Left lung (tissue), 10 donors: ENCODE results near the gene DDX46. TPM values are rescaled to one million over a fixed set of nuclear protein-coding genes. Genes with fewer than 3 reads are reported as not detected.

Experiments used
- ATAC-seq: fragments of 200-7000 bp; cut with Tn5 transposase; one replicate; pipeline ENCODE4 v1.9.1; 2020; ENCODE audit warnings: moderate library complexity
- DNase-seq, 4 donors: peaks; one replicate each; pipeline ENCODE4 v3.0.0-alpha.2; 2013 to 2020
- H3K27ac ChIP-seq, 2 donors: fragments of 200-600 bp; sonication (generic) in 1 of 2; one replicate each; pipeline versions ENCODE4 v1.5.0 to v1.8.0; 2020 to 2021
- H3K27me3 ChIP-seq, 2 donors: fragments of 200-600 bp; sonication (generic) in 1 of 2; one replicate each; pipeline versions ENCODE4 v1.5.0 to v1.8.0; 2020 to 2021
- H3K36me3 ChIP-seq, 2 donors: fragments of 200-600 bp; sonication (generic) in 1 of 2; one replicate each; pipeline versions ENCODE4 v1.5.0 to v1.8.0; 2020 to 2021
- H3K4me1 ChIP-seq, 2 donors: fragments of 200-600 bp; one replicate each; pipeline ENCODE4 v1.8.0; 2021
- H3K4me3 ChIP-seq, 2 donors: fragments of 200-600 bp; sonication (generic) in 1 of 2; one replicate each; pipeline versions ENCODE4 v1.5.0 to v1.8.0; 2020 to 2021; ENCODE audit warnings: mild to moderate bottlenecking in 1 of 2
- H3K9me3 ChIP-seq, 2 donors: fragments of 200-600 bp; sonication (generic) in 1 of 2; one replicate each; pipeline versions ENCODE4 v1.5.0 to v1.8.0; 2020 to 2021
- intact Hi-C, 2 donors: fragments of 100-400 bp; cut with DNase I; formaldehyde crosslinking; loops; one replicate each; pipeline versions ENCODE4 v1.11.2 to v1.14.2; 2022
- polyA plus RNA-seq, 6 donors: library from polyadenylated mRNA; unstranded; fragments of 120-200 nt; gene quantifications; one replicate each; pipeline ENCODE4 v1.2.1, GENCODE V29; 2013; ENCODE audit not compliant: insufficient read length in 6 of 6
- total RNA-seq, 2 donors: library from RNA; stranded (reverse); fragmentation: NEBNext Ultra II Directional; extraction: Animal tissue kit (Norgen Biotek cat#: 25700); gene quantifications; one replicate each; pipeline ENCODE4 v1.2.1, GENCODE V29; 2021
- TF ChIP-seq, protein P1 (sequence below), 2 donors: fragments of 200-600 bp; sonication (generic) in 1 of 2; IDR thresholded peaks; one replicate each; pipeline versions ENCODE4 v1.5.0 to v1.8.0; 2021; ENCODE audit warnings: antibody characterized with exemption in 2 of 2
- donor health status: DM: no; HTN: yes; CAD: no.
- donor health status: DM: no; HTN: no; CAD: no.

The DDX46 gene
- total and polyA plus RNA-seq, 8 donors: 35.4 to 105 (median 85.1) TPM

DNA sequence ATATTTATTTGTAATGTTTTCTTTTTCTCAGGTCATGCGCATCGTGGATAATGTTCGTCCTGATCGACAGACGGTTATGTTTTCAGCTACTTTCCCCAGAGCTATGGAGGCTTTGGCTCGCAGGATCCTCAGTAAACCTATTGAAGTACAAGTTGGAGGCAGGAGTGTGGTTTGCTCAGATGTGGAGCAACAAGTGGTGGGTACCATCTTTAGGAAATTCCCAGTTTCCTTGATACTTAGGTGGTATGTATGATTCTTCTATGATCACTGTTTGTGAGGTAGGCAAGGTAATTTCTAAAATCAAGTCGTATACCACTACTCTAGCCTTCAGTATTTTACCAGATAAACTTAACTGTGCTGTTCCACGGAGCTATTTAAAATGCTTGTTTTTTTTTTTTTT is 36.2 kb downstream of the DDX46 start:
- peaks cover 0 to 100% of the 10 kb centered on the region in 2 donors for H3K36me3 ChIP-seq
- H3K4me1 ChIP-seq: no peaks in the 10 kb centered on the region
- TF ChIP-seq, protein P1, sequence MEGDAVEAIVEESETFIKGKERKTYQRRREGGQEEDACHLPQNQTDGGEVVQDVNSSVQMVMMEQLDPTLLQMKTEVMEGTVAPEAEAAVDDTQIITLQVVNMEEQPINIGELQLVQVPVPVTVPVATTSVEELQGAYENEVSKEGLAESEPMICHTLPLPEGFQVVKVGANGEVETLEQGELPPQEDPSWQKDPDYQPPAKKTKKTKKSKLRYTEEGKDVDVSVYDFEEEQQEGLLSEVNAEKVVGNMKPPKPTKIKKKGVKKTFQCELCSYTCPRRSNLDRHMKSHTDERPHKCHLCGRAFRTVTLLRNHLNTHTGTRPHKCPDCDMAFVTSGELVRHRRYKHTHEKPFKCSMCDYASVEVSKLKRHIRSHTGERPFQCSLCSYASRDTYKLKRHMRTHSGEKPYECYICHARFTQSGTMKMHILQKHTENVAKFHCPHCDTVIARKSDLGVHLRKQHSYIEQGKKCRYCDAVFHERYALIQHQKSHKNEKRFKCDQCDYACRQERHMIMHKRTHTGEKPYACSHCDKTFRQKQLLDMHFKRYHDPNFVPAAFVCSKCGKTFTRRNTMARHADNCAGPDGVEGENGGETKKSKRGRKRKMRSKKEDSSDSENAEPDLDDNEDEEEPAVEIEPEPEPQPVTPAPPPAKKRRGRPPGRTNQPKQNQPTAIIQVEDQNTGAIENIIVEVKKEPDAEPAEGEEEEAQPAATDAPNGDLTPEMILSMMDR (IDR thresholded peaks at IDR 0.05): no peak
- no peak overlapping the region for H3K4me3 ChIP-seq
- DNase-seq (no peak), ATAC-seq (no peak)
- H3K27me3 ChIP-seq: no peaks in the 10 kb centered on the region
- H3K27ac ChIP-seq: no peak overlapping the region
- intact Hi-C loops: no loop called here
- H3K9me3 ChIP-seq: no peaks in the 10 kb centered on the region

DNA sequence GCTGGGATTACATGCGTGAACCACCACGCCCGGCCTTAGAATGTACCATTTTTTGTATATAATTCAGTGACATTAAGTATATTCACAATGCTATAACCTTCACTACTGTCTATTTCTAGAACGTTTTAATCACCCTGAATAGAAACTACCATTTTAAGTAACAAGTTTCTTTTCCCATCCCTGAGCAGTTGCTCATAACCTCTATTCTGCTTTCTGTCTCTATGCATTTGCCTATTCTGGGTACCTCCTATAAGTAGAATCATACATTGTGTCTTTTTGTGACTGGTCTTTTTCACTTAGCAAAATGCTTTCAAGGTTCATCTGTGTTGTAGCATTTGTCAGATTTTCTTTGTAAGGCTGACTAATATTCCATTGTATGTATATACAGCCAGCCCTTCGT is 39.9 kb downstream of the DDX46 start:
- H3K27ac ChIP-seq: no peak overlapping the region
- no peaks in the 10 kb centered on the region for H3K4me1 ChIP-seq
- H3K36me3 ChIP-seq: peaks cover 0 to 97% of the 10 kb centered on the region in 2 donors
- DNase-seq (no peak), ATAC-seq (no peak)
- no peaks in the 10 kb centered on the region for H3K27me3 ChIP-seq
- TF ChIP-seq, protein P1 (IDR thresholded peaks at IDR 0.05): no peak
- H3K9me3 ChIP-seq: no peaks in the 10 kb centered on the region
- intact Hi-C loops: no loop called here
- H3K4me3 ChIP-seq: no peak overlapping the region

DNA sequence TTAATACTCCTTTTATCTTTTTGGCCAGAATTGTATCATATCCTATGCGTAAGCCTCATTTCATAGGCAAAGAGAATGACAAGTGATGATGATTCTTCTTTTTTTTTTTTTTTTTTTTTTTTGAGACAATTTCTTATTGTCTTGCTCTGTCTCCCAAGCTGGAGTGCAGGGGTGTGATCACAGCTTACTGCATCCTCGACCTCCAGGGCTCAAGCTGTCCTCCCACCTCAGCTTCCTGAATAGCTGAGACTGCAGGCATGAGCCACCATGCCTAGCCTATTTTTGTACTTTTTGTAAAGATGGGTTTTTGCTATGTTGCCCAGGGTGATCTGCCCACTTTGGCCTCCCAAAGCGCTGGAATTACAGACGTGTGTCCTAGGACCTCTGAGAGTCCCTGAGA is 45.2 kb downstream of the DDX46 start:
- Histone ChIP-seq H3K4me1 (no peaks in the 10 kb centered on the region), H3K27ac (no peak overlapping the region), H3K27me3 (no peaks in the 10 kb centered on the region), H3K36me3 (peaks cover 0 to 77% of the 10 kb centered on the region in 2 donors), H3K4me3 (no peak overlapping the region), H3K9me3 (no peaks in the 10 kb centered on the region)
- ATAC-seq: no peak
- DNase-seq: no peak
- TF ChIP-seq, protein P1 (IDR thresholded peaks at IDR 0.05): no peak
- intact Hi-C loops: no loop called here

DNA sequence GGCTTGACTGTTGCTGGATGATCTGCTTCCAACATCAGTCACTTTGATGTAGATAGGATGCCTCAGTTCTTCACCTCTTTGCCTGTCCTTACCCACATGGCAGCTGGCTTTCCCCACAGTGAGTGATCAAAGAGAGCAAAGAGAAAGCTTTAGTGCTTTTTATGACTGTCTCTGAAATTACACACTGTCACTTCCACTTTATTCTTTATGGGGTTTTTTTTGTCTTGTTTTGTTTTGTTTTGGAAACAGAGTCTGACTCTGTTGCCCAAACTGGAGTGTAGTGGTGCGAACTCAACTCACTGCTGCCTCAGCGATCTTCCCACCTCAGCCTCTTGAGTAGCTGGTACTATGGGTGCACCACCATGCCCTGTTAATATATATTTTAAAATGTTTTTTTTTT is 54.8 kb downstream of the DDX46 start:
- H3K27ac ChIP-seq: no peak overlapping the region
- no peak for ATAC-seq
- TF ChIP-seq, protein P1 (IDR thresholded peaks at IDR 0.05): no peak
- H3K36me3 ChIP-seq: peaks cover 0 to 94% of the 10 kb centered on the region in 2 donors
- peaks cover 0 to 9% of the 10 kb centered on the region in 2 donors for H3K4me1 ChIP-seq
- no peak for DNase-seq
- intact Hi-C loops: no loop called here
- H3K27me3 ChIP-seq: no peaks in the 10 kb centered on the region
- H3K4me3 ChIP-seq: no peak overlapping the region
- H3K9me3 ChIP-seq: no peaks in the 10 kb centered on the region

DNA sequence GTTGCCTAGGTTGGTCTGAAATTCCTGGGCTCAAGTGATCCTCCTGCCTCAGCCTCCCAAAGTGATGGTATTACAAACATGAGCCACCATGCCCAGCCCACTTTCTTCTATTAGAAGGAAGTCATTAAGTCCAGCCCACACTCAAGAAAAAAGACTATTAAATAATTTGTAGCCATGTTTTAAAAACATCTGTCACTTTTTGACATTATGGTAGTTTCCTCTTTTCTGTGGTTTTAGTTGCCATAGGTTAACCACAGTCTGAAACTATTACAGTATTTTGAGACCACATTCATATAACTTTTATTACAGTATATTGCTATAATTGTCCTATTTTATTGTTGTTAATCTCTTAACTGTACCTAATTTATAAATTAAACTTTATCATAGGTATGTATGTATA is 55.2 kb downstream of the DDX46 start:
- ATAC-seq (no peak), DNase-seq (no peak)
- H3K4me1 ChIP-seq: peaks cover 0 to 9% of the 10 kb centered on the region in 2 donors
- H3K4me3 ChIP-seq: no peak overlapping the region
- peaks cover 1 to 94% of the 10 kb centered on the region in 2 donors for H3K36me3 ChIP-seq
- no peak overlapping the region for H3K27ac ChIP-seq
- H3K9me3 ChIP-seq: no peaks in the 10 kb centered on the region
- intact Hi-C loops: no loop called here
- no peaks in the 10 kb centered on the region for H3K27me3 ChIP-seq
- TF ChIP-seq, protein P1 (IDR thresholded peaks at IDR 0.05): no peak
